K562 (cell line): ENCODE data around the gene MIF. TPM values are rescaled to one million over a fixed set of nuclear protein-coding genes. Genes with fewer than 3 reads are reported as not detected.

ENCODE experiments used
- DPF2 ChIP-seq: fragments of 450-650 bp; IDR thresholded peaks from 2 replicates; pipeline ENCODE4 v1.6.1; 2016
- HCFC1 ChIP-seq: IDR thresholded peaks from 2 replicates; pipeline ENCODE4 v1.6.1; 2012; ENCODE audit warnings: low read depth, low read length, improper control_type of control experiment
- HDAC3 ChIP-seq: fragments of 450-650 bp; IDR thresholded peaks from 2 replicates; pipeline ENCODE4 v1.6.1; 2018; ENCODE audit warnings: borderline replicate concordance, mild to moderate bottlenecking, moderate library complexity; ENCODE audit not compliant: partially characterized antibody
- HNRNPLL ChIP-seq: fragments of 200-400 bp; formaldehyde crosslinking; IDR thresholded peaks from 2 replicates; pipeline ENCODE4 v1.6.1; 2017; ENCODE audit warnings: low read length, low read depth, mild to moderate bottlenecking; ENCODE audit not compliant: poor library complexity, severe bottlenecking
- KLF10 ChIP-seq: fragments of 250-450 bp; sonication (Bioruptor Pico); IDR thresholded peaks from 2 replicates; pipeline ENCODE4 v1.6.1; 2021; ENCODE audit warnings: matching md5 sums
- MAFF ChIP-seq: IDR thresholded peaks from 2 replicates; pipeline ENCODE4 v1.6.1; 2012; ENCODE audit warnings: low read length, improper control_type of control experiment
- MTA3 ChIP-seq: fragments of 450-650 bp; formaldehyde crosslinking; IDR thresholded peaks from 2 replicates; pipeline ENCODE4 v1.6.1; 2017; ENCODE audit warnings: mild to moderate bottlenecking, borderline replicate concordance
- NCOA2 ChIP-seq, 2 experiments: fragments of 450-650 bp; IDR thresholded peaks; 2 replicates each; pipeline ENCODE4 v1.6.1; 2018; ENCODE audit warnings: mild to moderate bottlenecking in 2 of 2, moderate library complexity in 1 of 2; ENCODE audit not compliant: partially characterized antibody in 2 of 2
- PHF20 ChIP-seq: fragments of 450-650 bp; IDR thresholded peaks from 2 replicates; pipeline ENCODE4 v1.6.1; 2018; ENCODE audit not compliant: partially characterized antibody
- POLR2A ChIP-seq: fragments of 450-650 bp; conservative IDR thresholded peaks from 2 replicates; pipeline ENCODE4 v1.6.1; 2016
- TBL1XR1 ChIP-seq, 2 experiments: IDR thresholded peaks; 2 replicates each; pipeline ENCODE4 v1.6.1; 2012; ENCODE audit warnings: improper control_type of control experiment in 2 of 2, low read length in 2 of 2, mild to moderate bottlenecking in 1 of 2
- ZFP30 ChIP-seq: fragments of 250-450 bp; sonication (Bioruptor Pico); IDR thresholded peaks from 2 replicates; pipeline ENCODE4 v1.8.0; 2022; ENCODE audit warnings: moderate library complexity, mild to moderate bottlenecking, inconsistent platforms, borderline replicate concordance
- ZKSCAN1 ChIP-seq: fragments of 150-350 bp; IDR thresholded peaks from 2 replicates; pipeline ENCODE4 v1.6.1; 2016; ENCODE audit warnings: low read depth, low read length
- ZNF445 ChIP-seq: fragments of 250-450 bp; sonication (Bioruptor Pico); IDR thresholded peaks from 2 replicates; pipeline ENCODE4 v1.4.0; 2020; ENCODE audit warnings: low read depth, mild to moderate bottlenecking, moderate library complexity
- polyA plus RNA-seq, 8 experiments: library from polyadenylated mRNA; depleted of rRNA in 4 of 8; stranded (reverse) in 5 of 8; unstranded in 3 of 8; fragments of >200 nt; fragmentation: Nextera tagmentation in 2 of 8; fragmentation: Illumina TruSeq in 1 of 8; extraction: Ambion mirVana in 2 of 8; extraction: Trizol in 1 of 8; gene quantifications; 2 replicates each; pipeline versions ENCODE4 v1.2.1 to v1.2.3, GENCODE V29; 2011 to 2014; ENCODE audit warnings: inconsistent platforms in 1 of 8, missing spikeins in 1 of 8
- total RNA-seq, 7 experiments: library from RNA; depleted of rRNA in 6 of 7; stranded (reverse); fragments of >200 nt in 6 of 7; fragmentation: Illumina TruSeq in 2 of 7; extraction: Trizol in 2 of 7; gene quantifications; 2 replicates each; pipeline versions ENCODE4 v1.2.1 to v1.2.3, GENCODE V29; 2011 to 2021; ENCODE audit warnings: low replicate concordance in 1 of 7
- TF ChIP-seq, protein P1 (sequence below): fragments of 200-800 bp; sonication (Bioruptor generic); IDR thresholded peaks from 2 replicates; pipeline ENCODE4 v1.6.1; 2017; ENCODE audit warnings: missing genetic modification characterization, missing compliant biosample characterization
- TF ChIP-seq, protein P2 (sequence below): fragments of 450-650 bp; IDR thresholded peaks from 2 replicates; pipeline ENCODE4 v1.6.1; 2016; ENCODE audit warnings: missing biosample characterization, missing genetic modification characterization
- TF ChIP-seq, protein P3 (sequence below): sonication (generic); formaldehyde crosslinking; IDR thresholded peaks from 2 replicates; pipeline ENCODE4 v1.8.0; 2022; ENCODE audit warnings: mild to moderate bottlenecking, missing genetic modification reagents
- TF ChIP-seq, protein P4 (sequence below), 2 experiments: fragments of 450-650 bp in 1 of 2; IDR thresholded peaks; 2 replicates each; pipeline ENCODE4 v1.6.1; 2011 to 2017; ENCODE audit warnings: low read depth in 2 of 2, antibody characterized with exemption in 1 of 2, borderline replicate concordance in 1 of 2, low read length in 1 of 2, mild to moderate bottlenecking in 1 of 2, mixed read lengths in 1 of 2; ENCODE audit not compliant: control insufficient read depth in 1 of 2

The MIF gene
- total and polyA plus RNA-seq, 9 of the 15 experiments (the other 6 are each of a cell fraction or from before 2014, with no cell fraction given) = 7.4 to 666 (median 193) TPM

DNA sequence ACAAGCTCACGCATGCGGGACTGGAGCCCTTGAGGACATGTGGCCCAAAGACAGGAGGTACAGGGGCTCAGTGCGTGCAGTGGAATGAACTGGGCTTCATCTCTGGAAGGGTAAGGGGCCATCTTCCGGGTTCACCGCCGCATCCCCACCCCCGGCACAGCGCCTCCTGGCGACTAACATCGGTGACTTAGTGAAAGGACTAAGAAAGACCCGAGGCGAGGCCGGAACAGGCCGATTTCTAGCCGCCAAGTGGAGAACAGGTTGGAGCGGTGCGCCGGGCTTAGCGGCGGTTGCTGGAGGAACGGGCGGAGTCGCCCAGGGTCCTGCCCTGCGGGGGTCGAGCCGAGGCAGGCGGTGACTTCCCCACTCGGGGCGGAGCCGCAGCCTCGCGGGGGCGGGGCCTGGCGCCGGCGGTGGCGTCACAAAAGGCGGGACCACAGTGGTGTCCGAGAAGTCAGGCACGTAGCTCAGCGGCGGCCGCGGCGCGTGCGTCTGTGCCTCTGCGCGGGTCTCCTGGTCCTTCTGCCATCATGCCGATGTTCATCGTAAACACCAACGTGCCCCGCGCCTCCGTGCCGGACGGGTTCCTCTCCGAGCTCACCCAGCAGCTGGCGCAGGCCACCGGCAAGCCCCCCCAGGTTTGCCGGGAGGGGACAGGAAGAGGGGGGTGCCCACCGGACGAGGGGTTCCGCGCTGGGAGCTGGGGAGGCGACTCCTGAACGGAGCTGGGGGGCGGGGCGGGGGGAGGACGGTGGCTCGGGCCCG is at the start of gene MIF (continued):
- TF ChIP-seq HNRNPLL = peak; percentile 64
- TF ChIP-seq, protein P1, sequence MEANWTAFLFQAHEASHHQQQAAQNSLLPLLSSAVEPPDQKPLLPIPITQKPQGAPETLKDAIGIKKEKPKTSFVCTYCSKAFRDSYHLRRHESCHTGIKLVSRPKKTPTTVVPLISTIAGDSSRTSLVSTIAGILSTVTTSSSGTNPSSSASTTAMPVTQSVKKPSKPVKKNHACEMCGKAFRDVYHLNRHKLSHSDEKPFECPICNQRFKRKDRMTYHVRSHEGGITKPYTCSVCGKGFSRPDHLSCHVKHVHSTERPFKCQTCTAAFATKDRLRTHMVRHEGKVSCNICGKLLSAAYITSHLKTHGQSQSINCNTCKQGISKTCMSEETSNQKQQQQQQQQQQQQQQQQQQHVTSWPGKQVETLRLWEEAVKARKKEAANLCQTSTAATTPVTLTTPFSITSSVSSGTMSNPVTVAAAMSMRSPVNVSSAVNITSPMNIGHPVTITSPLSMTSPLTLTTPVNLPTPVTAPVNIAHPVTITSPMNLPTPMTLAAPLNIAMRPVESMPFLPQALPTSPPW (CRISPR knock-in tag) = peak; percentile 77
- TF ChIP-seq, protein P2, sequence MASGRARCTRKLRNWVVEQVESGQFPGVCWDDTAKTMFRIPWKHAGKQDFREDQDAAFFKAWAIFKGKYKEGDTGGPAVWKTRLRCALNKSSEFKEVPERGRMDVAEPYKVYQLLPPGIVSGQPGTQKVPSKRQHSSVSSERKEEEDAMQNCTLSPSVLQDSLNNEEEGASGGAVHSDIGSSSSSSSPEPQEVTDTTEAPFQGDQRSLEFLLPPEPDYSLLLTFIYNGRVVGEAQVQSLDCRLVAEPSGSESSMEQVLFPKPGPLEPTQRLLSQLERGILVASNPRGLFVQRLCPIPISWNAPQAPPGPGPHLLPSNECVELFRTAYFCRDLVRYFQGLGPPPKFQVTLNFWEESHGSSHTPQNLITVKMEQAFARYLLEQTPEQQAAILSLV (tag) = no peak
- TF ChIP-seq, protein P3, sequence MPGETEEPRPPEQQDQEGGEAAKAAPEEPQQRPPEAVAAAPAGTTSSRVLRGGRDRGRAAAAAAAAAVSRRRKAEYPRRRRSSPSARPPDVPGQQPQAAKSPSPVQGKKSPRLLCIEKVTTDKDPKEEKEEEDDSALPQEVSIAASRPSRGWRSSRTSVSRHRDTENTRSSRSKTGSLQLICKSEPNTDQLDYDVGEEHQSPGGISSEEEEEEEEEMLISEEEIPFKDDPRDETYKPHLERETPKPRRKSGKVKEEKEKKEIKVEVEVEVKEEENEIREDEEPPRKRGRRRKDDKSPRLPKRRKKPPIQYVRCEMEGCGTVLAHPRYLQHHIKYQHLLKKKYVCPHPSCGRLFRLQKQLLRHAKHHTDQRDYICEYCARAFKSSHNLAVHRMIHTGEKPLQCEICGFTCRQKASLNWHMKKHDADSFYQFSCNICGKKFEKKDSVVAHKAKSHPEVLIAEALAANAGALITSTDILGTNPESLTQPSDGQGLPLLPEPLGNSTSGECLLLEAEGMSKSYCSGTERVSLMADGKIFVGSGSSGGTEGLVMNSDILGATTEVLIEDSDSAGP (CRISPR knock-in tag) = no peak
- TF ChIP-seq PHF20 = peak; percentile 75
- TF ChIP-seq MTA3 = 0 out of 2 replicates have a peak, but pooled peaks have one; percentile 38
- no peak for TF ChIP-seq KLF10 (CRISPR knock-in tag)
- peak; percentile 89 for TF ChIP-seq POLR2A
- TF ChIP-seq TBL1XR1 (IDR thresholded peaks at IDR 0.05; ENCODE audit: low read length in 2 of 2) = no peak
- TF ChIP-seq DPF2 = no peak
- TF ChIP-seq HCFC1 = peak; percentile 37; the same call in 1 of the 2 replicates
- no peak for TF ChIP-seq NCOA2 (IDR thresholded peaks at IDR 0.05; ENCODE audit: partially characterized antibody in 2 of 2)
- no peak for TF ChIP-seq HDAC3
- TF ChIP-seq, protein P4, sequence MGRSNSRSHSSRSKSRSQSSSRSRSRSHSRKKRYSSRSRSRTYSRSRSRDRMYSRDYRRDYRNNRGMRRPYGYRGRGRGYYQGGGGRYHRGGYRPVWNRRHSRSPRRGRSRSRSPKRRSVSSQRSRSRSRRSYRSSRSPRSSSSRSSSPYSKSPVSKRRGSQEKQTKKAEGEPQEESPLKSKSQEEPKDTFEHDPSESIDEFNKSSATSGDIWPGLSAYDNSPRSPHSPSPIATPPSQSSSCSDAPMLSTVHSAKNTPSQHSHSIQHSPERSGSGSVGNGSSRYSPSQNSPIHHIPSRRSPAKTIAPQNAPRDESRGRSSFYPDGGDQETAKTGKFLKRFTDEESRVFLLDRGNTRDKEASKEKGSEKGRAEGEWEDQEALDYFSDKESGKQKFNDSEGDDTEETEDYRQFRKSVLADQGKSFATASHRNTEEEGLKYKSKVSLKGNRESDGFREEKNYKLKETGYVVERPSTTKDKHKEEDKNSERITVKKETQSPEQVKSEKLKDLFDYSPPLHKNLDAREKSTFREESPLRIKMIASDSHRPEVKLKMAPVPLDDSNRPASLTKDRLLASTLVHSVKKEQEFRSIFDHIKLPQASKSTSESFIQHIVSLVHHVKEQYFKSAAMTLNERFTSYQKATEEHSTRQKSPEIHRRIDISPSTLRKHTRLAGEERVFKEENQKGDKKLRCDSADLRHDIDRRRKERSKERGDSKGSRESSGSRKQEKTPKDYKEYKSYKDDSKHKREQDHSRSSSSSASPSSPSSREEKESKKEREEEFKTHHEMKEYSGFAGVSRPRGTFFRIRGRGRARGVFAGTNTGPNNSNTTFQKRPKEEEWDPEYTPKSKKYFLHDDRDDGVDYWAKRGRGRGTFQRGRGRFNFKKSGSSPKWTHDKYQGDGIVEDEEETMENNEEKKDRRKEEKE (IDR thresholded peaks at IDR 0.05; ENCODE audit: borderline replicate concordance in 1 of 2, control insufficient read depth in 1 of 2, low read depth in 2 of 2, low read length in 1 of 2) = no peak
- no peak for TF ChIP-seq ZNF445 (CRISPR knock-in tag)
- TF ChIP-seq ZKSCAN1 = no peak
- TF ChIP-seq ZFP30 (CRISPR knock-in tag) = no peak
- no peak for TF ChIP-seq MAFF
